Left renal cortex interstitium (tissue), 4 donors: ENCODE data around the gene DOCK1. TPM values are rescaled to one million over a fixed set of nuclear protein-coding genes. Genes with fewer than 3 reads are reported as not detected.
A peak's percentile ranks its signal among the peaks of the same experiment; 100 is the strongest.

Source experiments
- DNase-seq, 4 donors: peaks; one replicate each; pipeline ENCODE4 v3.0.0-alpha.2; 2013; ENCODE audit warnings: low read depth in 4 of 4, low spot score in 2 of 4, missing footprints in 1 of 4
- polyA plus RNA-seq, 4 donors: library from polyadenylated mRNA; unstranded; fragments of 120-200 nt; gene quantifications; one replicate each; pipeline ENCODE4 v1.2.1, GENCODE V29; 2013; ENCODE audit not compliant: insufficient read length in 4 of 4

The DOCK1 gene
- polyA plus RNA-seq, 4 donors = 57.9 to 68.2 (median 64.3) TPM

- DNase-seq = peak in 1 of 4 donors; percentile 11
Observed at GRCh38 chr10:127243490-127244272, 338.5 kb downstream of the DOCK1 start.

GRCh38 chr10:127245456-127245855 is 340.2 kb downstream of the DOCK1 start:
- no peak for DNase-seq

- no peak for DNase-seq
Observed at GRCh38 chr10:127250031-127250430, 344.8 kb downstream of the DOCK1 start.

- no peak for DNase-seq
Observed at GRCh38 chr10:127252818-127253217, 347.6 kb downstream of the DOCK1 start.

- no peak for DNase-seq
Observed at GRCh38 chr10:127254276-127254675, 349.0 kb downstream of the DOCK1 start.

GRCh38 chr10:127257395-127257794 is 352.2 kb downstream of the DOCK1 start:
- no peak for DNase-seq

- no peak for DNase-seq
Observed at GRCh38 chr10:127259347-127259746, 354.1 kb downstream of the DOCK1 start.

- no peak for DNase-seq
Observed at GRCh38 chr10:127262606-127263005, 357.4 kb downstream of the DOCK1 start.

GRCh38 chr10:127265288-127265687 is 360.1 kb downstream of the DOCK1 start:
- no peak for DNase-seq

GRCh38 chr10:127266431-127266830 is 361.2 kb downstream of the DOCK1 start:
- no peak for DNase-seq

GRCh38 chr10:127267442-127267841 is 362.2 kb downstream of the DOCK1 start:
- no peak for DNase-seq

- DNase-seq = no peak
Observed at GRCh38 chr10:127272076-127272475, 366.8 kb downstream of the DOCK1 start.

- DNase-seq = no peak
Observed at GRCh38 chr10:127275272-127275671, 370.0 kb downstream of the DOCK1 start.

GRCh38 chr10:127275793-127276450 is 370.7 kb downstream of the DOCK1 start:
- DNase-seq = no peak

GRCh38 chr10:127276794-127277462 is 371.7 kb downstream of the DOCK1 start:
- no peak for DNase-seq

GRCh38 chr10:127278001-127278400 is 372.8 kb downstream of the DOCK1 start:
- DNase-seq = no peak

GRCh38 chr10:127279334-127279774 is 374.1 kb downstream of the DOCK1 start:
- DNase-seq = no peak

- DNase-seq = no peak
Observed at GRCh38 chr10:127280446-127280845, 375.2 kb downstream of the DOCK1 start.

- DNase-seq = no peak
Observed at GRCh38 chr10:127283017-127283416, 377.8 kb downstream of the DOCK1 start.

- no peak for DNase-seq
Observed at GRCh38 chr10:127283576-127283975, 378.3 kb downstream of the DOCK1 start.

GRCh38 chr10:127290850-127291249 is 385.6 kb downstream of the DOCK1 start:
- no peak for DNase-seq
